Thyroid gland (tissue), 4 donors: ENCODE data around the gene SERPINA4.

ENCODE experiments used
- POLR2A ChIP-seq, 2 donors: fragments of 450-650 bp; IDR thresholded peaks; one replicate each; pipeline ENCODE4 v1.6.1; 2017; ENCODE audit warnings: antibody characterized with exemption in 2 of 2, mild to moderate bottlenecking in 2 of 2, moderate library complexity in 1 of 2
- TF ChIP-seq, protein P1 (sequence below), 6 experiments: fragments of 200-600 bp in 3 of 6; fragments of 450-650 bp in 3 of 6; sonication (generic) in 3 of 6; IDR thresholded peaks; one replicate each; pipeline ENCODE4 v1.5.1; 2016 to 2019; ENCODE audit warnings: antibody characterized with exemption in 6 of 6, mild to moderate bottlenecking in 2 of 6, inconsistent platforms in 1 of 6, moderate library complexity in 1 of 6

- TF ChIP-seq, protein P1, sequence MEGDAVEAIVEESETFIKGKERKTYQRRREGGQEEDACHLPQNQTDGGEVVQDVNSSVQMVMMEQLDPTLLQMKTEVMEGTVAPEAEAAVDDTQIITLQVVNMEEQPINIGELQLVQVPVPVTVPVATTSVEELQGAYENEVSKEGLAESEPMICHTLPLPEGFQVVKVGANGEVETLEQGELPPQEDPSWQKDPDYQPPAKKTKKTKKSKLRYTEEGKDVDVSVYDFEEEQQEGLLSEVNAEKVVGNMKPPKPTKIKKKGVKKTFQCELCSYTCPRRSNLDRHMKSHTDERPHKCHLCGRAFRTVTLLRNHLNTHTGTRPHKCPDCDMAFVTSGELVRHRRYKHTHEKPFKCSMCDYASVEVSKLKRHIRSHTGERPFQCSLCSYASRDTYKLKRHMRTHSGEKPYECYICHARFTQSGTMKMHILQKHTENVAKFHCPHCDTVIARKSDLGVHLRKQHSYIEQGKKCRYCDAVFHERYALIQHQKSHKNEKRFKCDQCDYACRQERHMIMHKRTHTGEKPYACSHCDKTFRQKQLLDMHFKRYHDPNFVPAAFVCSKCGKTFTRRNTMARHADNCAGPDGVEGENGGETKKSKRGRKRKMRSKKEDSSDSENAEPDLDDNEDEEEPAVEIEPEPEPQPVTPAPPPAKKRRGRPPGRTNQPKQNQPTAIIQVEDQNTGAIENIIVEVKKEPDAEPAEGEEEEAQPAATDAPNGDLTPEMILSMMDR (IDR thresholded peaks at IDR 0.05) = no peak
- no peak for TF ChIP-seq POLR2A (IDR thresholded peaks at IDR 0.05)
Observed at GRCh38 chr14:94595912-94596311, 34.7 kb downstream of the SERPINA4 start.
